ENCODE results near the gene ITGAX.

ITGAX gene

DNA sequence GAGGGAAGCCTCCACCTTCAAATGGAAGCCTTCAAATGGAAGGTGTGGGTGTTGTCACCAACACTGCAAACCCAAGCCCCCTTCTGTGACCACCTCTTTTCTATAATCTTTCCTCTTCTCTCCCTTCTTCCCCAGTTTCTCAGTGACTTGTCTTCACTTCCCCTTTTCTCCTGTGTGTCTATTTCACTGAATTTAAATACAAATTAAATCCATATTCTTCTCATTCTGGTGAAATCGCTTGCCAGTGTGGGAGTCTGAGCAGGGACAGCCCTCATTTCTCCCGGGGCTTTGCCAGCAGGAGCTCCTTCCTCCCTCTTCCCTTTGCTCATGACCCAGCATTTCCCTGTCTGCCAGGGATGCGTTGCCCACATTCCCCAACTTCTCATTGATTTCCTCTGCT lies 6.4 kb upstream of the ITGAX start:
- DNase-seq (no peak), ATAC-seq (no peak)

DNA sequence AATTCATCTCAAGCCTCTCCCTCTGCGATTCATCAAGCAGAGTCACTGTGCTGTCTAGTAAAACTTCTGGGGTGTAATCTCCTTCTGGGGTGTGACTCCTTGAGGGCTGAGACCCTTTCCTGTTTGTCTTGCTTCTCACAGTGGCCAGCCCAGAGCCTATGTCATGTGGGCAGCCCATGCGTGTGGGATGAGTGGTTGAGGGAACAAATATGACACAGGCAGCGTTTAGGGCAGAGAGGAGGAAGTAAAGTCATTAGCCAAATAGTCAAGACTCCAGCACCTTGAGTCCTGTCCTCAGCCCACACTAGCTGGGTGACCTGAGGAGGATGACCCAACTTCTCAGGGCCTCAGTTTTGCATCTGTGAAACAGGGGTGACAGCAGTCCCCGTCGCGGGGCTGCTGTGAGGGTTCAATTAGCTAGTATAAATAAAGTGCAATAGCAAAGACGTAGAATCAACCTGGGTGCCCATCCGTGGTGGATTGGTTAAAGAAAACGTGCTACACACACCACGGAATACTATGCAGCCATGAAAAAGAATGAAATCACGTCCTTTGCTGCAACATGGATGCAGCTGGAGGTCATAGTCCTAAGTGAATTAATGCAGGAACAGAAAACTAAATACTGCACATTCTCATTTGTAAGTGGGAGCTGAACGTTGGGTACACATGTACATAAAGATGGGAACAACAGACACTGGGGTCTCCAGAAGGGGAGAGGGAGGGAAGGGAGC lies 4.5 kb upstream of the ITGAX start:
- DNase-seq (no peak), ATAC-seq (no peak)

- no peak for DNase-seq
- ATAC-seq: no peak
Observed at GRCh38 chr16:31351246-31351941, 3.6 kb upstream of the ITGAX start.

DNA sequence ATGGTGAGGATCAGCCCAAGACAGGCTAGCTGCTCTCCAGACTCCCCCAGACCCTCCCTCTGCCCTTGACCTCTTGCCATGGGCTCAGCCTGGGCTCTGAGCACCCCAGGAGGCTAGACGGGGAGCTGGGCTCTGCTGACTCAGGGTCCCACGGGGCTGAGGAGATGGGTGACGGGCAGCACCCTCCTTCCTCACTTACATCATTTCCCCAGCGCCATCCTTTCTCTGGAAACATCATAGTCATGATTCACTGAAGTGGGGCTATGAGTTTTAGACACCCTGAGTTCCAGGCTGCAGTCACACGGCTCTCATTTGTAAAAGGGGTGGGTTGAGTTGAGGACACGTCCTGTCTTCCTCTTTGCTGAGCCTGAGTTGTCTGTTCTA lies 3.0 kb upstream of the ITGAX start:
- DNase-seq (peak; percentile 46), ATAC-seq (peak; percentile 29)

DNA sequence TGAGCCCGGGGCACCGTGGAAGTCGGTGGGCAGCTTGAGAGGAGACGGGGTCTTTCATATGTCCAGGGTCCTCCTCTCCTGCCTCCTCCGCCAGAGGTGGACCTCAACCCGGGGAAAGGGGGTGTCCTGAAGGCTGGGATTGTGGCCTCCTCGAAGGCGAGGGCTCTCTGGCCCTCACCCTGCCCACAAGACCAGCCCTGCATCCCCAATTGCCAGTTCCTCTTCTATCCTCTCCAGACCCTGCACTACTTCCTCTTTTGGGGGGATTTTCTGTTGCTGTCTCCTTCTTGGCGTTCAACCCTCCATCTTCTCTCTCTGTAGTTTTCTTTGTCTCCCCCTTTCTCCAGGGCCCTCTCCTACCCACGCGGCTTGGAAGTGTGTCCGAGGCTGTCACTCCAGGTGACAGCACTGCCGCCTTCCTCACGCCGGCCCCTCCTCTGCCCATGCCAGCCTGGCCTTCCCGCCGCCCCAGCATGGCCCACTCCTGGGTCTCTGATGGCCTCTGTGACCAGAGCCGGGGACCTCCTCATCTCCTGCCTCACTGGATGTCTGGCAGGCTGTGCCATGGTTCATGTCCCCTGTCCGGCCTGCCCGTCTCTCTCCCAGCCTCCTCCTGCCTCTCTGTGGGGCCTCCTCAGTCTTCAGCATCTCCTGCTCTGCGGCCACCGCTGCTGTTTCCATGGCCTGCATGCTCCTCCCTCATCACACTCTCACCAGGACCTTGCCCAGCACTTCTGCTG lies 2.4 kb upstream of the ITGAX start:
- ATAC-seq: no peak
- no peak for DNase-seq

GRCh38 chr16:31355431-31356100 lies 590 bp downstream of the ITGAX start:
- no peak for ATAC-seq
- DNase-seq: no peak

DNA sequence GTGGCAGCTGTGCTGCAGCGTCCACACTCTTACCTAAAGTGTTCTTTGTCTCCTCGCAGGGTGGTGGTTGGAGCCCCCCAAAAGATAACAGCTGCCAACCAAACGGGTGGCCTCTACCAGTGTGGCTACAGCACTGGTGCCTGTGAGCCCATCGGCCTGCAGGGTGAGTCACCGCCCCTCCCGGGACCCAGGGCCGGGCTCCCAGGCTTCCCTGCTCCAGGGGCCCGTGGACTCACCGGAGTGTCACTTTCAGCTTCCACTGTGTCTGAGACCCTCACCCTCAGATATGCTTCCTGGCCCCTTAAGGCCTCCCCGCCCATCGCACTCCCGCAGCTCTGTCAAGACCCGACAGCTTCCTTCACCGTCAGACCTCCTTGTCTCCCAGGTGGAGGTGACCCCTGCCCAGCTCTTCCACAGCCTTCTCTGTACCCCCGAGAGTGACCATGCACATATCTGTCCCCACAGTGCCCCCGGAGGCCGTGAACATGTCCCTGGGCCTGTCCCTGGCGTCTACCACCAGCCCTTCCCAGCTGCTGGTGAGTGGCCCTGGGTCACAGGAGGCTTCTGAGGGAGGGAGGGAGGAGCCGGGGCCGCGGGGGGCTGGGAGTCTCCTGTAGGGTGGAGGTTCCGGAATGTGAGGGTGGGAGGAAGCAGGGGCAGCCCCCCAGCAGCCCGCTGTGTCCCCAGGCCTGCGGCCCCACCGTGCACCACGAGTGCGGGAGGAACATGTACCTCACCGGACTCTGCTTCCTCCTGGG lies 1.8 kb downstream of the ITGAX start:
- ATAC-seq: no peak
- peak; percentile 16 for DNase-seq

GRCh38 chr16:31357324-31358109 lies 2.5 kb downstream of the ITGAX start:
- no peak for DNase-seq

DNA sequence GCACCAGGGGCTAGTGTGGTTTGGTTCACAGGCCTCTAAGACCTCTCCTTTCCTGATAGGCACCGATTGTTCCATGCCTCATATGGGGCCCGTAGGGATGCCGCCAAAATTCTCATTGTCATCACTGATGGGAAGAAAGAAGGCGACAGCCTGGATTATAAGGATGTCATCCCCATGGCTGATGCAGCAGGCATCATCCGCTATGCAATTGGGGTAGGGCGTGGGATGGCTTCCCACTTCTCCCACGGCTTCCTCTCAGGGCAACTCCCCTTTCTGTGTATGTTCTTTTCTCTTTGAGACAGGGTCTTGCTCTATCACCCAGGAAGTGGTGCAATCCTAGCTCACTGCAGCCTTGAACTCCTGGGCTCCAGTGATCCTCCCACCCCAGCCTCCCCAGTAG lies 5.3 kb downstream of the ITGAX start:
- no peak for DNase-seq
- no peak for ATAC-seq

More at GRCh38 chr16:31357324-31358109, 2.5 kb downstream of the ITGAX start:
- ATAC-seq: no peak

- ATAC-seq (no peak), DNase-seq (no peak)
Observed at GRCh38 chr16:31361201-31362110, 6.5 kb downstream of the ITGAX start.

- DNase-seq (no peak), ATAC-seq (no peak)
Observed at GRCh38 chr16:31362476-31363405, 7.8 kb downstream of the ITGAX start.

GRCh38 chr16:31363721-31364120 lies 8.7 kb downstream of the ITGAX start:
- DNase-seq: no peak
- ATAC-seq: no peak

GRCh38 chr16:31364421-31364820 lies 9.4 kb downstream of the ITGAX start:
- DNase-seq (no peak), ATAC-seq (no peak)

GRCh38 chr16:31365131-31365865 lies 10.3 kb downstream of the ITGAX start:
- DNase-seq: peak; percentile 29
- ATAC-seq: peak; percentile 63

- no peak for DNase-seq
Observed at GRCh38 chr16:31367853-31368252, 12.9 kb downstream of the ITGAX start.

DNA sequence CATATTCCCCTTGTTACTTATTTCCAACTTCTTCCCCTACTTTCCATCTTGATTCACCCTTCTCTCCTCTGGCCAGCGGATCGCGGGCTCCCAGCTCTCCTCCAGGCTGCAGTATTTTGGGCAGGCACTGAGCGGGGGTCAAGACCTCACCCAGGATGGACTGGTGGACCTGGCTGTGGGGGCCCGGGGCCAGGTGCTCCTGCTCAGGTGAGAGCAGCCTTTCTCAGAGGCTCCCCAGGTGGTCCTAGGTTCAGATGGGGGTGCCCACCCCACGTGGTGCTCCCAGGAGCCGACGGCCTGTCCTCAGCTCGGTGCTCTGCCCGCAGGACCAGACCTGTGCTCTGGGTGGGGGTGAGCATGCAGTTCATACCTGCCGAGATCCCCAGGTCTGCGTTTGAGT lies 16.0 kb downstream of the ITGAX start:
- DNase-seq: no peak
- ATAC-seq: no peak

More at GRCh38 chr16:31367853-31368252, 12.9 kb downstream of the ITGAX start:
- ATAC-seq: no peak

DNA sequence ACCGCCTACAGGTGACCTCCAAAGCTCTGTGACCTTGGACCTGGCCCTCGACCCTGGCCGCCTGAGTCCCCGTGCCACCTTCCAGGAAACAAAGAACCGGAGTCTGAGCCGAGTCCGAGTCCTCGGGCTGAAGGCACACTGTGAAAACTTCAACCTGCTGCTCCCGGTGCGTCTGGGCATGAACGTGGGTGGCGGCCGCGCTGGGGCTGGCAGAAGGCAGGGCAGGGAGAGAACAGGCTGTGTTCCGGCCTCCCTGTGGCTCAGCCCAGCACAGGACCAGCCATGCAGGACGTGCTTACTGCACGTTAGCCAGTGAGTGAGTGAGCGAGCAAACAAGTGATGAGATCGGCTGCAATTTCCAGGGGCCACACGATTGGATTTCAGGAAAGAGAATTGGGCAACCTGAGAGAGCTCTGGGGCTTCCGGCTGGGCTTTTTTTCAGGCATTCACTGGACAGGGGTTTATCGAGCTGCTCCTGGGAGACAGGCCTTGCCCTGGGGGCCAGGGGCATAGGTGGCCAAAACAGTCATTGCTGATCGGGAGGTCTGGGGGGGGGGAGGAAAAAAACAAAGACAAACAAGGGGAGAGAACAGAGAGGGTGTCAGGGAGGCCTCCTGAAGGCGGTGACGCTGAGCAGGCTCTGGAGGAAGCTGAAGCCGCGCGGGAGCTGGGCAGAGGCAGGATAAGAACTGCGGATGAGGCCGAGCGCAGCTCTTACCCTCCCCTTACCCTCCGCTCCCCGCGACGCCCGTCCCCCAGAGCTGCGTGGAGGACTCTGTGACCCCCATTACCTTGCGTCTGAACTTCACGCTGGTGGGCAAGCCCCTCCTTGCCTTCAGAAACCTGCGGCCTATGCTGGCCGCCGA lies 16.9 kb downstream of the ITGAX start:
- ATAC-seq (no peak), DNase-seq (no peak)
